Progenitor cell of endocrine pancreas (in vitro differentiated cells): Measurements from ENCODE around the gene PRC1. TPM values are rescaled to one million over a fixed set of nuclear protein-coding genes. Genes with fewer than 3 reads are reported as not detected.

Experiments used
- DNase-seq: peaks from one replicate; pipeline ENCODE4 v3.0.0; 2021; ENCODE audit warnings: low spot score; ENCODE audit not compliant: unreplicated experiment
- H3K27ac Mint-ChIP-seq: 2 replicates; pipeline ENCODE4 v1.8.0; 2021; ENCODE audit warnings: mild to moderate bottlenecking, moderate library complexity, mixed read lengths
- H3K27me3 Mint-ChIP-seq: 2 replicates; pipeline ENCODE4 v1.8.0; 2021; ENCODE audit warnings: mixed read lengths
- H3K36me3 Mint-ChIP-seq: 2 replicates; pipeline ENCODE4 v1.8.0; 2022; ENCODE audit warnings: mixed read lengths; ENCODE audit not compliant: insufficient read depth
- H3K4me1 Mint-ChIP-seq: 2 replicates; pipeline ENCODE4 v1.8.0; 2021; ENCODE audit warnings: low read depth, mixed read lengths
- H3K4me3 Mint-ChIP-seq: 2 replicates; pipeline ENCODE4 v1.8.0; 2021; ENCODE audit warnings: low read depth, mild to moderate bottlenecking, moderate library complexity, mixed read lengths
- H3K9me3 Mint-ChIP-seq: 2 replicates; pipeline ENCODE4 v1.8.0; 2021; ENCODE audit warnings: low read depth, mixed read lengths
- CTCF ChIP-seq: fragments of 200-600 bp; sonication (generic); IDR thresholded peaks from one replicate; pipeline ENCODE4 v1.5.0; 2021; ENCODE audit warnings: antibody characterized with exemption, mild to moderate bottlenecking; ENCODE audit not compliant: unreplicated experiment
- total RNA-seq: library from RNA; stranded (reverse); gene quantifications from 2 replicates; pipeline ENCODE4 v1.2.1, GENCODE V29; 2021

The PRC1 gene
- total RNA-seq, 1 donor from 2014 or later: 79.1 TPM

GRCh38 chr15:90954712-90955623 lies 39.4 kb downstream of the PRC1 start, which contains the start of gene RCCD1:
TSS of gene RCCD1 (plus strand) at chr15:90954884. CDS start at chr15:90956735, 1,851 bp downstream.
- H3K4me3 Mint-ChIP-seq: peak within 1 kb of the TSS; percentile 86
- no peaks in the 10 kb centered on the region for H3K9me3 Mint-ChIP-seq
- peaks cover 9% of the 10 kb centered on the region for H3K4me1 Mint-ChIP-seq
- no peak for TF ChIP-seq CTCF
- no peaks in the 10 kb centered on the region for H3K27me3 Mint-ChIP-seq
- H3K36me3 Mint-ChIP-seq: peaks cover 9% of the 10 kb centered on the region
- peak; percentile 80 for DNase-seq
- H3K27ac Mint-ChIP-seq: peak within 1 kb of the TSS; percentile 95

- Mint-ChIP-seq H3K27me3 (no peaks in the 10 kb centered on the region), H3K36me3 (peaks cover 6% of the 10 kb centered on the region), H3K4me3 (peak overlapping the region; percentile 86), H3K9me3 (no peaks in the 10 kb centered on the region), H3K4me1 (peaks cover 9% of the 10 kb centered on the region), H3K27ac (no peak overlapping the region)
- no peak for DNase-seq
- no peak for TF ChIP-seq CTCF
These were observed 40.2 kb downstream of the PRC1 start for GRCh38 chr15:90953947-90954711.

- TF ChIP-seq CTCF: no peak
- DNase-seq: no peak
- Mint-ChIP-seq H3K4me3 (no peak overlapping the region), H3K27ac (peak overlapping the region; percentile 58), H3K4me1 (peaks cover 9% of the 10 kb centered on the region), H3K36me3 (peaks cover 6% of the 10 kb centered on the region), H3K9me3 (no peaks in the 10 kb centered on the region), H3K27me3 (no peaks in the 10 kb centered on the region)
These were observed 41.2 kb downstream of the PRC1 start for GRCh38 chr15:90952901-90953677.

GRCh38 chr15:90950676-90951075 lies 43.7 kb downstream of the PRC1 start:
- Mint-ChIP-seq H3K9me3 (no peaks in the 10 kb centered on the region), H3K27ac (no peak overlapping the region), H3K4me3 (no peak overlapping the region), H3K4me1 (no peaks in the 10 kb centered on the region), H3K36me3 (peaks cover 10% of the 10 kb centered on the region), H3K27me3 (no peaks in the 10 kb centered on the region)
- TF ChIP-seq CTCF: no peak
- DNase-seq: no peak
